MM.1S (cell line): ENCODE data around the gene CARD11.

Experiments
- DNase-seq: peaks from one replicate; pipeline ENCODE4 v3.0.0-alpha.2; 2015
- H2AFZ ChIP-seq: fragments of 300-600 bp; sonication (generic); 2 replicates; pipeline ENCODE4 v1.6.0; 2016; ENCODE audit warnings: antibody characterized with exemption, low read length
- H3F3A ChIP-seq: fragments of 300-600 bp; sonication (generic); 2 replicates; pipeline ENCODE4 v1.6.1; 2016; ENCODE audit warnings: mild to moderate bottlenecking, antibody characterized with exemption, low read length, moderate library complexity, mixed read lengths; ENCODE audit not compliant: insufficient read depth
- H3K27ac ChIP-seq: fragments of 300-600 bp; sonication (generic); 2 replicates; pipeline ENCODE4 v1.5.1; 2016; ENCODE audit warnings: mild to moderate bottlenecking, low read length
- H3K27me3 ChIP-seq: fragments of 300-600 bp; sonication (generic); replicated peaks from 2 replicates; pipeline ENCODE4 v1.6.0; 2016; ENCODE audit warnings: low read length; ENCODE audit not compliant: insufficient read depth
- H3K36me3 ChIP-seq: fragments of 300-600 bp; sonication (generic); replicated peaks from 2 replicates; pipeline ENCODE4 v1.6.1; 2016; ENCODE audit warnings: mild to moderate bottlenecking, low read length, mixed read lengths; ENCODE audit not compliant: insufficient read depth
- H3K4me1 ChIP-seq: fragments of 300-600 bp; sonication (generic); 2 replicates; pipeline ENCODE4 v1.6.1; 2016; ENCODE audit warnings: low read length, mixed read lengths
- H3K4me2 ChIP-seq: fragments of 300-600 bp; sonication (generic); 2 replicates; pipeline ENCODE4 v1.6.0; 2016; ENCODE audit warnings: low read depth, low read length
- H3K4me3 ChIP-seq: fragments of 300-600 bp; sonication (generic); 2 replicates; pipeline ENCODE4 v1.5.1; 2016; ENCODE audit warnings: low read length, mixed read lengths
- H3K79me2 ChIP-seq: fragments of 300-600 bp; sonication (generic); 2 replicates; pipeline ENCODE4 v1.6.1; 2016; ENCODE audit warnings: mixed run types, low read length, mixed read lengths
- H3K9ac ChIP-seq: fragments of 300-600 bp; sonication (generic); 2 replicates; pipeline ENCODE4 v1.6.1; 2016; ENCODE audit warnings: low read length, mixed read lengths
- H3K9me2 ChIP-seq: fragments of 300-600 bp; sonication (generic); replicated peaks from 2 replicates; pipeline ENCODE4 v1.6.1; 2016; ENCODE audit warnings: mild to moderate bottlenecking, low read length, mixed read lengths; ENCODE audit not compliant: insufficient read depth
- H3K9me3 ChIP-seq: fragments of 300-600 bp; sonication (generic); replicated peaks from 2 replicates; pipeline ENCODE4 v1.6.1; 2016; ENCODE audit warnings: mild to moderate bottlenecking, low read length, mixed read lengths; ENCODE audit not compliant: insufficient read depth
- H4K20me1 ChIP-seq: fragments of 300-600 bp; sonication (generic); 2 replicates; pipeline ENCODE4 v1.6.1; 2016; ENCODE audit warnings: mild to moderate bottlenecking, low read length, moderate library complexity, mixed read lengths; ENCODE audit not compliant: insufficient read depth
- EZH2 ChIP-seq: fragments of 300-600 bp; sonication (generic); optimal IDR thresholded peaks from 2 replicates; pipeline ENCODE3; 2017; ENCODE audit warnings: low read depth, mild to moderate bottlenecking, antibody characterized with exemption, low read length, mixed read lengths
- EZH2phosphoT487 ChIP-seq: fragments of 300-600 bp; sonication (generic); IDR thresholded peaks from 2 replicates; pipeline ENCODE4 v1.6.1; 2018; ENCODE audit warnings: antibody characterized with exemption, low read length
- TF ChIP-seq, protein P1 (sequence below): fragments of 300-600 bp; sonication (generic); IDR thresholded peaks from 2 replicates; pipeline ENCODE4 v1.5.1; 2016; ENCODE audit warnings: antibody characterized with exemption, low read length, mixed read lengths

The CARD11 gene

DNA sequence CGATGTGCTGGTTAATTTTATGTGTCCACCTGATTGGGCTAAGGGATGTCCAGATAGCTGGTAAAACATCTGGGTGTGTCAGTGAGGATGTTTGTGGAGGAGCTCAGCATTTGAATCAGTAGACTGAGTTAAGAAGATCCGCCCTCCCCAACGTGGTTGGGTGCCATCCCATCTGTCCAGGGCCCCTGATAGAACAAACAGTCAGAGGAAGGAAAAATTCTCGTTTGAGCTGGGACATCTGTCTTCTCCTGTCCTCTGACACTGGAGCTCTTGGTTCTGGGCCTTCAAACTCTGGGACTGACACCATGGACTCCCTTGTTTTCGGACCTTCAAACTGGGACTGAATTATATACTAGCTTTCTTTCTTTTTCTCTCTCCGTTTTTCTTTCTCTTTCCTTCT, 59.6 kb downstream of the CARD11 start:
- no peaks in the 10 kb centered on the region for H3K9me3 ChIP-seq
- no peak overlapping the region for H3K4me3 ChIP-seq
- H3K4me2 ChIP-seq, result no peak overlapping the region
- no peak for DNase-seq
- H3F3A ChIP-seq, result peaks cover 8% of the 10 kb centered on the region
- H3K79me2 ChIP-seq, result peaks cover 18% of the 10 kb centered on the region
- H3K4me1 ChIP-seq, result peaks cover 7% of the 10 kb centered on the region
- no peaks in the 10 kb centered on the region for H3K27me3 ChIP-seq
- H3K9me2 ChIP-seq, result no peaks in the 10 kb centered on the region
- H3K27ac ChIP-seq, result no peak overlapping the region
- H3K9ac ChIP-seq, result no peak overlapping the region
- no peaks in the 10 kb centered on the region for H4K20me1 ChIP-seq
- H2AFZ ChIP-seq, result no peak overlapping the region
- TF ChIP-seq, protein P1, sequence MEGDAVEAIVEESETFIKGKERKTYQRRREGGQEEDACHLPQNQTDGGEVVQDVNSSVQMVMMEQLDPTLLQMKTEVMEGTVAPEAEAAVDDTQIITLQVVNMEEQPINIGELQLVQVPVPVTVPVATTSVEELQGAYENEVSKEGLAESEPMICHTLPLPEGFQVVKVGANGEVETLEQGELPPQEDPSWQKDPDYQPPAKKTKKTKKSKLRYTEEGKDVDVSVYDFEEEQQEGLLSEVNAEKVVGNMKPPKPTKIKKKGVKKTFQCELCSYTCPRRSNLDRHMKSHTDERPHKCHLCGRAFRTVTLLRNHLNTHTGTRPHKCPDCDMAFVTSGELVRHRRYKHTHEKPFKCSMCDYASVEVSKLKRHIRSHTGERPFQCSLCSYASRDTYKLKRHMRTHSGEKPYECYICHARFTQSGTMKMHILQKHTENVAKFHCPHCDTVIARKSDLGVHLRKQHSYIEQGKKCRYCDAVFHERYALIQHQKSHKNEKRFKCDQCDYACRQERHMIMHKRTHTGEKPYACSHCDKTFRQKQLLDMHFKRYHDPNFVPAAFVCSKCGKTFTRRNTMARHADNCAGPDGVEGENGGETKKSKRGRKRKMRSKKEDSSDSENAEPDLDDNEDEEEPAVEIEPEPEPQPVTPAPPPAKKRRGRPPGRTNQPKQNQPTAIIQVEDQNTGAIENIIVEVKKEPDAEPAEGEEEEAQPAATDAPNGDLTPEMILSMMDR, result no peak
- TF ChIP-seq EZH2, result no peak
- TF ChIP-seq EZH2phosphoT487, result no peak
- H3K36me3 ChIP-seq, result no peaks in the 10 kb centered on the region

DNA sequence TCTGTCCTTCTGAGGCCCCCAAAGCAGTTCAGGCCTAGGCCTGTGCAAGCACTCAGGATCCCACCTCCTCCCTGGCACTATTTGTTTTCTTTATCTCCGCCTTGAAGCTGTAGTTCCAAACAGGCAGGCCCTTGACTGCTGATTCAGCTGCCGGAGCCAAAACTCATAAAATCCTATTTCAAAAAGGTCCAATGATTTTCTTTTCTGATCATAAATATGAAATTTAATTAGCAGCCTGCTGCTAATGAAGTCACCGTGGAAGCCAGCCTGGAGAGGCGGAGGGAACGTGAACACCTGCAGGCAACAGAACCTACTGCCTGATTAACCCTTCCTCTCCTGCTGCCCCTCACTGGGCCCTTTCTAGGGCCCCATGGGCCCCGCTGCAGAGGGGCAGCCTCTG, 60.1 kb downstream of the CARD11 start:
- Histone ChIP-seq H3F3A (peaks cover 13% of the 10 kb centered on the region), H3K4me2 (no peak overlapping the region), H3K4me3 (no peak overlapping the region), H3K9me3 (no peaks in the 10 kb centered on the region), H3K27me3 (no peaks in the 10 kb centered on the region), H4K20me1 (no peaks in the 10 kb centered on the region), H3K79me2 (peaks cover 18% of the 10 kb centered on the region), H2AFZ (no peak overlapping the region), H3K4me1 (peaks cover 12% of the 10 kb centered on the region), H3K36me3 (no peaks in the 10 kb centered on the region), H3K27ac (no peak overlapping the region), H3K9ac (no peak overlapping the region), H3K9me2 (no peaks in the 10 kb centered on the region)
- DNase-seq, result no peak
- TF ChIP-seq, protein P1, result no peak
- TF ChIP-seq EZH2phosphoT487, result no peak
- no peak for TF ChIP-seq EZH2

DNA sequence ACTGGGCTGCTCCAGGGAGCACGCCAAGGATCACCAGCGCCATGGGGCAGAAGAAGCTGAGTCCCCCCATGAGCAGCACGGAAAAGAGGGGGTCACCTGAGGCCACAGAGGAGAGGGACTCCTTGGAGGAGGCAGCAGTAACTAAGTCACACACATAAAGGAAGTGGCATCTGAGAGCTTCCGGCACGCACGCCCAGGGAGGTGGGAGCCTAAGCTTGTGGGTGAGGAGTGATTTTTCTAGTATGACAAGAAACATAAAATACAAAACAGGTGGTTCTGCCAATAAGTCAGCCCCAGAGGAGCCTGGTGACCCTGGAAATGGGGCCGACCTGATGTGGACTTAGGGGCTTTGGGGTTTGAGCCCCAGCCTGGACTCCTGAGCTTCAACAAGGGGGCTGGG, 60.8 kb downstream of the CARD11 start:
- H3K27ac ChIP-seq, result no peak overlapping the region
- H3F3A ChIP-seq, result peaks cover 19% of the 10 kb centered on the region
- peaks cover 18% of the 10 kb centered on the region for H3K79me2 ChIP-seq

More for the DNA sequence above, 60.8 kb downstream of the CARD11 start:
- DNase-seq, result no peak
- Histone ChIP-seq H3K9ac (no peak overlapping the region), H3K4me3 (no peak overlapping the region), H2AFZ (no peak overlapping the region), H3K9me3 (no peaks in the 10 kb centered on the region), H3K4me2 (no peak overlapping the region), H3K9me2 (no peaks in the 10 kb centered on the region), H3K36me3 (no peaks in the 10 kb centered on the region), H3K4me1 (peaks cover 12% of the 10 kb centered on the region), H4K20me1 (no peaks in the 10 kb centered on the region), H3K27me3 (no peaks in the 10 kb centered on the region)
- TF ChIP-seq EZH2phosphoT487, result no peak
- TF ChIP-seq, protein P1, result no peak
- no peak for TF ChIP-seq EZH2
